K562 (cell line): ENCODE measurements around the gene RTF1. TPM values are rescaled to one million over a fixed set of nuclear protein-coding genes. Genes with fewer than 3 reads are reported as not detected.

ENCODE experiments used
- ATAC-seq: fragments of 200-7000 bp; cut with Tn5 transposase; 3 replicates; pipeline ENCODE4 v1.9.1; 2020; ENCODE audit warnings: moderate library complexity
- BruUV-seq: library from RNA; stranded (reverse); fragments of 400-500 nt; replicated peaks from 2 replicates; lab custom pipeline; 2021; lab: Mats Ljungman, UMichigan
- CTCF ChIA-PET: fragments of 300-600 bp; formaldehyde crosslinking; extraction: SDS; loops from one replicate; lab custom pipeline; 2021; ENCODE audit warnings: low intra/inter-chr PET ratio; lab: Yijun Ruan, JAX
- POLR2A ChIA-PET: fragments of 300-600, 350-650 bp; sonication (Branson Sonifier 250); formaldehyde crosslinking; extraction: SDS; loops from one replicate; lab custom pipeline; 2021; ENCODE audit warnings: antibody characterized with exemption, inconsistent platforms; lab: Yijun Ruan, JAX
- DNase-seq, 4 experiments: peaks; one replicate each; pipeline versions ENCODE4 v3.0.0 to v3.0.0-alpha.2; 2011 to 2018; ENCODE audit warnings: low spot score in 3 of 4, mixed read lengths in 3 of 4; ENCODE audit errors: extremely low read depth in 1 of 4
- FAIRE-seq: peaks from 2 replicates; lab custom pipeline; 2011; peaks lifted over from hg19 to GRCh38; lab: Jason Lieb, UNC
- H2AFZ ChIP-seq: 2 replicates; pipeline ENCODE4 v1.6.0; 2011; ENCODE audit warnings: low read depth, low read length, control low read depth, inconsistent platforms
- H3K27ac ChIP-seq: fragments of 200-600 bp; 3 replicates; pipeline ENCODE4 v1.8.0; 2011; ENCODE audit warnings: low read depth, mild to moderate bottlenecking, control low read depth, inconsistent platforms, low read length, moderate library complexity, mixed read lengths; ENCODE audit errors: extremely low read depth
- H3K27me3 ChIP-seq, 2 experiments: fragments of 300-600 bp in 1 of 2; 2 replicates in 1 of 2; 3 replicates in 1 of 2; pipeline versions ENCODE4 v1.6.0 to v1.8.0; 2011; ENCODE audit warnings: inconsistent platforms in 2 of 2, low read length in 2 of 2, mild to moderate bottlenecking in 1 of 2, mixed read lengths in 1 of 2, moderate library complexity in 1 of 2; ENCODE audit not compliant: control insufficient read depth in 2 of 2, insufficient read depth in 2 of 2
- H3K36me3 ChIP-seq: fragments of 300-600 bp; 3 replicates; pipeline ENCODE4 v1.8.0; 2011; ENCODE audit warnings: mild to moderate bottlenecking, low read length, inconsistent platforms; ENCODE audit not compliant: control insufficient read depth, insufficient read depth
- H3K4me1 ChIP-seq, 2 experiments: fragments of 200-600 bp in 1 of 2; replicated peaks in 1 of 2; 2 replicates in 1 of 2; 3 replicates in 1 of 2; pipeline versions ENCODE4 v1.5.1 to v1.8.0; 2011; ENCODE audit warnings: inconsistent platforms in 2 of 2, low read length in 2 of 2, mild to moderate bottlenecking in 1 of 2, mixed read lengths in 1 of 2, moderate library complexity in 1 of 2; ENCODE audit not compliant: control insufficient read depth in 2 of 2, insufficient read depth in 2 of 2
- H3K4me2 ChIP-seq: 2 replicates; pipeline ENCODE4 v1.6.1; 2011; ENCODE audit warnings: low read length, control low read depth, inconsistent platforms, mixed read lengths; ENCODE audit not compliant: insufficient read depth
- H3K4me3 ChIP-seq: fragments of 200-600 bp; sonication (generic), shearing (Covaris generic); 2 replicates; pipeline ENCODE4 v1.5.1; 2016; ENCODE audit warnings: control low read depth, inconsistent platforms
- H3K79me2 ChIP-seq: fragments of 200-600 bp; 3 replicates; pipeline ENCODE4 v1.8.0; 2011; ENCODE audit warnings: low read length, inconsistent platforms; ENCODE audit not compliant: control insufficient read depth, insufficient read depth
- H3K9ac ChIP-seq, 2 experiments: 2 replicates each; pipeline versions ENCODE4 v1.6.0 to v1.6.1; 2011; ENCODE audit warnings: low read depth in 2 of 2, low read length in 2 of 2, control low read depth in 1 of 2, inconsistent platforms in 1 of 2, mild to moderate bottlenecking in 1 of 2, mixed read lengths in 1 of 2; ENCODE audit not compliant: insufficient read depth in 1 of 2
- H3K9me1 ChIP-seq: one replicate; pipeline ENCODE4 v1.6.0; 2011; ENCODE audit warnings: inconsistent platforms, mild to moderate bottlenecking, low read length, moderate library complexity; ENCODE audit not compliant: control insufficient read depth, insufficient read depth
- H3K9me3 ChIP-seq: replicated peaks from 2 replicates; pipeline ENCODE4 v1.5.1; 2011; ENCODE audit warnings: low read depth, low read length, inconsistent platforms; ENCODE audit not compliant: control insufficient read depth, insufficient read depth
- H4K20me1 ChIP-seq: replicated peaks from 2 replicates; pipeline ENCODE4 v1.6.1; 2011; ENCODE audit warnings: low read length, inconsistent platforms, mixed read lengths; ENCODE audit not compliant: control insufficient read depth, insufficient read depth
- NONO ChIP-seq, 2 experiments: fragments of 200-400 bp in 1 of 2; fragments of 450-650 bp in 1 of 2; formaldehyde crosslinking in 1 of 2; IDR thresholded peaks; 2 replicates each; pipeline ENCODE4 v1.6.1; 2017; ENCODE audit warnings: low read depth in 2 of 2, mild to moderate bottlenecking in 2 of 2, moderate library complexity in 2 of 2, low read length in 1 of 2
- PTTG1 ChIP-seq: fragments of 450-650 bp; IDR thresholded peaks from 2 replicates; pipeline ENCODE4 v1.6.1; 2016; ENCODE audit warnings: low read depth, mild to moderate bottlenecking, missing genetic modification characterization, missing compliant biosample characterization
- SP2 ChIP-seq: IDR thresholded peaks from 2 replicates; pipeline ENCODE4 v1.6.1; 2011; ENCODE audit warnings: mild to moderate bottlenecking, low read depth, low read length, moderate library complexity; ENCODE audit not compliant: poor library complexity, severe bottlenecking; ENCODE audit errors: extremely low read depth
- ZNF3 ChIP-seq: fragments of 250-450 bp; sonication (Bioruptor Pico); IDR thresholded peaks from 2 replicates; pipeline ENCODE4 v1.5.0; 2021; ENCODE audit warnings: mild to moderate bottlenecking, moderate library complexity
- WGBS: fragments of 100-300 bp; shearing (Covaris generic); methylation state at CpG from one replicate; pipeline ENCODE4 v1.1.6; 2016; ENCODE audit warnings: low coverage, mixed read lengths; ENCODE audit not compliant: insufficient coverage; ENCODE audit errors: missing lambda C conversion rate; 5-methylcytosine and 5-hydroxymethylcytosine counted together
- in situ Hi-C: fragments of 300-500 bp; cut with MboI; formaldehyde crosslinking; loops from 4 replicates; pipeline ENCODE4 v1.15.0; 2018; ENCODE audit warnings: inconsistent platforms, mixed read lengths
- intact Hi-C: fragments of 100-400 bp; cut with micrococcal nuclease; formaldehyde crosslinking; loops from 2 replicates; pipeline ENCODE4 v1.14.2; 2022
- polyA plus RNA-seq, 8 experiments: library from polyadenylated mRNA; depleted of rRNA in 4 of 8; stranded (reverse) in 5 of 8; unstranded in 3 of 8; fragments of >200 nt; fragmentation: Nextera tagmentation in 2 of 8; fragmentation: Illumina TruSeq in 1 of 8; extraction: Ambion mirVana in 2 of 8; extraction: Trizol in 1 of 8; gene quantifications; 2 replicates each; pipeline versions ENCODE4 v1.2.1 to v1.2.3, GENCODE V29; 2011 to 2014; ENCODE audit warnings: inconsistent platforms in 1 of 8, missing spikeins in 1 of 8
- total RNA-seq, 7 experiments: library from RNA; depleted of rRNA in 6 of 7; stranded (reverse); fragments of >200 nt in 6 of 7; fragmentation: Illumina TruSeq in 2 of 7; extraction: Trizol in 2 of 7; gene quantifications; 2 replicates each; pipeline versions ENCODE4 v1.2.1 to v1.2.3, GENCODE V29; 2011 to 2021; ENCODE audit warnings: low replicate concordance in 1 of 7
- TF ChIP-seq, protein P1 (sequence below): fragments of 450-650 bp; IDR thresholded peaks from 2 replicates; pipeline ENCODE4 v1.6.1; 2016; ENCODE audit warnings: low read depth

Gene RTF1
- total and polyA plus RNA-seq, 9 of the 15 experiments (the other 6 are each of a cell fraction or from before 2014, with no cell fraction given), result 7.6 to 69.5 (median 31.5) TPM

DNA sequence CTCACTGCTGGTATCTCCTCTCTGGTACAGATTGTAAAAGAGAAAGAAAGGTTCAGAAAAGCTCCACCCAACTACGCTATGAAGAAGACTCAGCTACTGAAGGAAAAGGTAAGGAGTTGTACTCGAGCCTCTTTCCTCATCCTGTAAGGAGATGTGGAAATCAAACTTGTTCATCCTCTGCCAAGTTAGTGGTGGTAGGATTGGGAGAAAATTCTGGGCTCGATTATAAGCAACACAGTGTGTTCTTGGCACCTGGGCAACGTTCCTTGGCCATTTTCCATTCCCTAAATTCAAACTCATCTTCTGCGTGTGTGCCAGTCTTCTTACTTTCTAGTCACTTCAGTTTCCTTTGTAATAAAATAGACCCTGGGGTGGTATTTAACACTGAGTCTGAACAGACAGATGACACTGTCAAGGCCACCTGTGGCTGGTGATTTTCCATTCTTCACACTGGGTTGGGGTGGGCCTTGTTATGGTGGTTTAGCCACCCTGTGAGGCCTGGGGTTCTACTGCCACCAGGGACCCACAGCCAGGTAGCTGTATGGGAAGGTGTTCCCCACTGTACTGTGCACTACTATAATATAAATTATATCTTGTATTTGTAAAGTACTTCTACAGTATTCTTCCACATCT is 59.6 kb downstream of the RTF1 start:
- H3K9ac ChIP-seq, result peak overlapping the region in 1 of 2 experiments; percentile 43; a peak in 1 of 4 replicates
- POLR2A ChIA-PET, result no interaction called here
- no peaks in the 10 kb centered on the region for H3K79me2 ChIP-seq
- BruUV-seq, result no TSS peak
- WGBS, result 90% methylated on average over 5 of the region's 5 CpGs
- no peaks in the 10 kb centered on the region for H4K20me1 ChIP-seq
- peak; percentile 7; the same call in 1 of the 3 replicates for ATAC-seq
- no peak for TF ChIP-seq ZNF3 (CRISPR knock-in tag)
- peak; percentile 55; the same call in 1 of the 2 replicates for TF ChIP-seq PTTG1
- no peak overlapping the region for H3K4me2 ChIP-seq
- in situ Hi-C loops, result no loop called here
- H2AFZ ChIP-seq, result no peak overlapping the region
- no peak overlapping the region for H3K4me3 ChIP-seq
- FAIRE-seq, result no peak
- no peaks in the 10 kb centered on the region for H3K9me3 ChIP-seq
- DNase-seq, result no peak
- CTCF ChIA-PET, result no interaction called here
- H3K4me1 ChIP-seq, result peaks cover 0 to 10% of the 10 kb centered on the region in 2 experiments; a peak in 2 of 5 replicates
- H3K27ac ChIP-seq, result peak overlapping the region; percentile 82
- peaks cover 82% of the 10 kb centered on the region for H3K36me3 ChIP-seq
- intact Hi-C loops, result no loop called here
- H3K9me1 ChIP-seq, result no peaks in the 10 kb centered on the region
- H3K27me3 ChIP-seq, result no peaks in the 10 kb centered on the region

DNA sequence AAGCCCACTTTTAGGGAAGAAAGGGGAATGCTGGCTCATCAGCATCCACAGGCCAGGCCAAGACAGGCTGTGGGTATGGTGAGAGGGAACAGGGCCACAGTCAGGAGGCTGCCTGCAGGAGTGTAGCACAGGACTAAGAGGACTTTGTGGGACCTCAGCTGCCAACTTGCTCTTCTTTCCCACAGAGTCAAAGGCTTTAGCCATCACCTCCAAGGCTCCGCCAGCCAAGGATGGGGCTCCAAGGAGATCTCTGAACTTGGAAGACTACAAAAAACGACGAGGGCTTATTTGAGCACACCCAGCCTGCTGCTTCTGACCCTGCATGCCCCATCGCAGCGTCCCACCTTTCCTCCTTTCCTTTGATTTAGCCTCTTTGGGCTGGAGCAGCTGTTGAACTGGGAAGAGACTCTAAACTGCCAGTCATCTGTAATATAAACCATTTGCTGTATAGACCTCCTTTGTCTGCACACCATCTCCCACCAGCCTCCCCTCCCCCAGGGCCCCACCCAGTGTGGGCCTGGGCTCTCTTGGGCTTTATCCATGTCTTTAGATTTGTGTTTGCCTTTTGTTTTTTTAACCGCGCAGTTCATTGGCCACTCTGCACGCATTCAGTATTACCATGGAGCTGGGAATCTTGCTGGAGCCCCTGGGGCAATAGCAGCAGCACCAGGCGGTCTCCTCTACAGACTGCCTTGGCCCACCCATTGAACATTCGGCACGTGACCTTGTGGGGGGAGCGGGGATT is 63.7 kb downstream of the RTF1 start:
- 94% methylated on average over 11 of the region's 12 CpGs for WGBS
- DNase-seq, result no peak
- peaks cover 0 to 12% of the 10 kb centered on the region in 2 experiments; a peak in 3 of 5 replicates for H3K4me1 ChIP-seq
- H3K9ac ChIP-seq, result no peak overlapping the region
- intact Hi-C loops, result no loop called here
- H3K4me3 ChIP-seq, result no peak overlapping the region
- H3K27ac ChIP-seq, result no peak overlapping the region
- no peak for FAIRE-seq
- no peaks in the 10 kb centered on the region for H4K20me1 ChIP-seq
- ChIA-PET POLR2A (interaction anchor here (0.6 kb wide), 1 partner anchor 64 kb away, joined by 3 read pairs; no protein-coding TSS in a partner anchor), CTCF (no interaction called here)
- no peak overlapping the region for H2AFZ ChIP-seq
- in situ Hi-C loops, result no loop called here
- no peak overlapping the region for H3K4me2 ChIP-seq
- H3K9me1 ChIP-seq, result no peaks in the 10 kb centered on the region
- peaks cover 73% of the 10 kb centered on the region for H3K36me3 ChIP-seq
- ATAC-seq, result no peak
- no TSS peak for BruUV-seq
- no peaks in the 10 kb centered on the region for H3K27me3 ChIP-seq
- no peaks in the 10 kb centered on the region for H3K9me3 ChIP-seq
- TF ChIP-seq SP2 (no peak), NONO (IDR thresholded peaks at IDR 0.05; ENCODE audit: low read depth in 2 of 2, low read length in 1 of 2) (no peak)
- TF ChIP-seq, protein P1, sequence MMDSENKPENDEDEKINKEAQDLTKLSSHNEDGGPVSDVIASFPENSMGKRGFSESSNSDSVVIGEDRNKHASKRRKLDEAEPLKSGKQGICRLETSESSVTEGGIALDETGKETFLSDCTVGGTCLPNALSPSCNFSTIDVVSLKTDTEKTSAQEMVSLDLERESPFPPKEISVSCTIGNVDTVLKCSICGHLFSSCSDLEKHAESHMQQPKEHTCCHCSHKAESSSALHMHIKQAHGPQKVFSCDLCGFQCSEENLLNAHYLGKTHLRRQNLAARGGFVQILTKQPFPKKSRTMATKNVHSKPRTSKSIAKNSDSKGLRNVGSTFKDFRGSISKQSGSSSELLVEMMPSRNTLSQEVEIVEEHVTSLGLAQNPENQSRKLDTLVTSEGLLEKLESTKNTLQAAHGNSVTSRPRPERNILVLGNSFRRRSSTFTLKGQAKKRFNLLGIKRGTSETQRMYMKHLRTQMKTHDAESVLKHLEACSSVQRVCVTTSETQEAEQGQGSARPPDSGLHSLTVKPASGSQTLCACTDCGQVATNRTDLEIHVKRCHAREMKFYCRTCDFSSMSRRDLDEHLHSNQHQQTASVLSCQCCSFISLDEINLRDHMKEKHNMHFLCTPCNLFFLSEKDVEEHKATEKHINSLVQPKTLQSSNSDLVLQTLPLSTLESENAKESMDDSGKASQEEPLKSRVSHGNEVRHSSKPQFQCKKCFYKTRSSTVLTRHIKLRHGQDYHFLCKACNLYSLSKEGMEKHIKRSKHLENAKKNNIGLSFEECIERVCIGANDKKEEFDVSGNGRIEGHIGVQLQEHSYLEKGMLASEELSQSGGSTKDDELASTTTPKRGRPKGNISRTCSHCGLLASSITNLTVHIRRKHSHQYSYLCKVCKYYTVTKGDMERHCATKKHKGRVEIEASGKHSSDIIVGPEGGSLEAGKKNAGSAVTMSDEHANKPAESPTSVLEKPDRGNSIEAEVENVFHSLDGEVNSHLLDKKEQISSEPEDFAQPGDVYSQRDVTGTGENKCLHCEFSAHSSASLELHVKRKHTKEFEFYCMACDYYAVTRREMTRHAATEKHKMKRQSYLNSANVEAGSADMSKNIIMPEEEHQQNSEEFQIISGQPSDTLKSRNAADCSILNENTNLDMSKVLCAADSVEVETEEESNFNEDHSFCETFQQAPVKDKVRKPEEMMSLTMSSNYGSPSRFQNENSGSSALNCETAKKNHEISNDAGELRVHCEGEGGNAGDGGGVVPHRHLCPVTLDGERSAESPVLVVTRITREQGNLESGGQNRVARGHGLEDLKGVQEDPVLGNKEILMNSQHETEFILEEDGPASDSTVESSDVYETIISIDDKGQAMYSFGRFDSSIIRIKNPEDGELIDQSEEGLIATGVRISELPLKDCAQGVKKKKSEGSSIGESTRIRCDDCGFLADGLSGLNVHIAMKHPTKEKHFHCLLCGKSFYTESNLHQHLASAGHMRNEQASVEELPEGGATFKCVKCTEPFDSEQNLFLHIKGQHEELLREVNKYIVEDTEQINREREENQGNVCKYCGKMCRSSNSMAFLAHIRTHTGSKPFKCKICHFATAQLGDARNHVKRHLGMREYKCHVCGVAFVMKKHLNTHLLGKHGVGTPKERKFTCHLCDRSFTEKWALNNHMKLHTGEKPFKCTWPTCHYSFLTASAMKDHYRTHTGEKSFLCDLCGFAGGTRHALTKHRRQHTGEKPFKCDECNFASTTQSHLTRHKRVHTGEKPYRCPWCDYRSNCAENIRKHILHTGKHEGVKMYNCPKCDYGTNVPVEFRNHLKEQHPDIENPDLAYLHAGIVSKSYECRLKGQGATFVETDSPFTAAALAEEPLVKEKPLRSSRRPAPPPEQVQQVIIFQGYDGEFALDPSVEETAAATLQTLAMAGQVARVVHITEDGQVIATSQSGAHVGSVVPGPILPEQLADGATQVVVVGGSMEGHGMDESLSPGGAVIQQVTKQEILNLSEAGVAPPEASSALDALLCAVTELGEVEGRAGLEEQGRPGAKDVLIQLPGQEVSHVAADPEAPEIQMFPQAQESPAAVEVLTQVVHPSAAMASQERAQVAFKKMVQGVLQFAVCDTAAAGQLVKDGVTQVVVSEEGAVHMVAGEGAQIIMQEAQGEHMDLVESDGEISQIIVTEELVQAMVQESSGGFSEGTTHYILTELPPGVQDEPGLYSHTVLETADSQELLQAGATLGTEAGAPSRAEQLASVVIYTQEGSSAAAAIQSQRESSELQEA, result no peak
- no peaks in the 10 kb centered on the region for H3K79me2 ChIP-seq
